Measurements from ENCODE around the gene PRR14L. TPM values are rescaled to one million over a fixed set of nuclear protein-coding genes. Genes with fewer than 3 reads are reported as not detected.
"Not testable (repeated sequence)": the region's sequence is repeated elsewhere in the genome, so short reads cannot be mapped to it uniquely, and the experiment has no call there.

The PRR14L gene
- total RNA-seq, 1 donor from 2014 or later, result 69.8 TPM

DNA sequence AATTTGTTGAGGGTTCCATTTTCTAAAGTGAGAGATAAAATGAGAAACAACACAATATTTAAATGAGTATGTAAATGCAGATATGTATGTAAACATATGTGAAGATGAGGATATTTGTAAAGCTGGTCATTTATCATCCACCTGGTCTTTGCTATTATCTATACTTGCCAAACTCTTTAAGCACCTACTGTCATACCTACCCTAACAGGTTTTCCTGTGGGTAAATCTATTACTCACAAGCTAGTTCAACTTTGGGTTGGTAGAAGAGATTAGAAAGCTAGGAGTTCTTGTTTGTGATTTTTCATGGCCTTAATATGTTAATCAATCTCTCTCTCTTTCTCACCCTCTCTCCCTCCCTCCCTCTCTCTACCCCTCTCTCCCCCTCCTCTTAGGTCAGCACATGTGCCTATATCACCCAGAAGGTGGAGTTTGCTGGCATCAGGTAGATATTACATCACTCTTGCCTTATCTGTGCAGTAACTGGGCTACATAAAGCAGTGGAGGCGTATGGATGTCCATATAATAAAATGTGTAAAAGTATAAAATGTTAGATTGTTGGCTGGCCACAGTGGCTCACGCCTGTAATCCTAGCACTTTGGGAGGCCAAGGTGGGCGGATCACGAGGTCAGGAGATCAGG is 18.6 kb upstream of the PRR14L start:
- Mint-ChIP-seq H3K36me3 (ENCODE audit: low read depth, unreplicated experiment) (peaks cover 8% of the 10 kb centered on the region), H3K4me3 (ENCODE audit: unreplicated experiment) (no peak overlapping the region)
- no peaks in the 10 kb centered on the region for H4K20me1 ChIP-seq (ENCODE audit: insufficient read depth, low read length)

DNA sequence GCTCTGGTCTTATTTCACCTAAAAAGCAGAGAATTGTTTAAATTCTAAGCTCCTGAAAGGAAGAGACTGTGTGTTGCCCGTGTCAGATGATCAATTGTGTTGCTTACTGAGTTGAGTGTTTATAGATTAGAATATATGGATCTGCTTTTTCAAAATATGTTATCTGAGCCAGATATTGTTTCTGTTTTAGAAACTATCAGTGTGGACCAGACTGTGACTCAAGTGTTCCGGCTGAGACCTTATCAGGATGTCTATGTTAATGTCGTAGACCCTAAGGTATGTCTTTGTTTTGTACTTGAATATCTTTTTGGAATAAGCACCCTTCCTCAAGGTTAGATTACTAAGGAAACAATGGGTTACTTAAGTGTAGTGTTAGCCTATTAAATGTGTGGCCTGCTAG is 14.9 kb upstream of the PRR14L start:
- DNase-seq (ENCODE audit: low read depth) (no peak), FAIRE-seq (no peak)
- Histone ChIP-seq H3K36me3 (ENCODE audit: insufficient read depth, low read length) (peaks cover 10% of the 10 kb centered on the region), H3K9ac (ENCODE audit: low read length) (no peak overlapping the region), H3K9me3 (ENCODE audit: insufficient read depth, low read depth, low read length) (no peaks in the 10 kb centered on the region), H3K4me2 (ENCODE audit: low read length) (no peak overlapping the region), H4K20me1 (ENCODE audit: insufficient read depth, low read length) (no peaks in the 10 kb centered on the region), H3K79me2 (ENCODE audit: insufficient read depth, low read length) (no peaks in the 10 kb centered on the region), H3K27ac (ENCODE audit: low read depth, low read length) (no peak overlapping the region), H3K27me3 (ENCODE audit: insufficient read depth, low read length) (no peaks in the 10 kb centered on the region), H2AFZ (ENCODE audit: low read depth, low read length) (no peak overlapping the region), H3K4me1 (ENCODE audit: insufficient read depth, low read length) (no peaks in the 10 kb centered on the region), H3K4me3 (ENCODE audit: insufficient read depth, low read depth, low read length) (no peak overlapping the region)
- Mint-ChIP-seq H3K27ac (ENCODE audit: unreplicated experiment) (no peak overlapping the region), H3K36me3 (ENCODE audit: low read depth, unreplicated experiment) (peaks cover 8% of the 10 kb centered on the region), H3K4me3 (ENCODE audit: unreplicated experiment) (no peak overlapping the region), H3K4me1 (ENCODE audit: low read depth, unreplicated experiment) (no peaks in the 10 kb centered on the region), H3K27me3 (ENCODE audit: low read depth, unreplicated experiment) (no peaks in the 10 kb centered on the region), H3K9me3 (ENCODE audit: unreplicated experiment) (no peaks in the 10 kb centered on the region)
- TF ChIP-seq, protein P1, sequence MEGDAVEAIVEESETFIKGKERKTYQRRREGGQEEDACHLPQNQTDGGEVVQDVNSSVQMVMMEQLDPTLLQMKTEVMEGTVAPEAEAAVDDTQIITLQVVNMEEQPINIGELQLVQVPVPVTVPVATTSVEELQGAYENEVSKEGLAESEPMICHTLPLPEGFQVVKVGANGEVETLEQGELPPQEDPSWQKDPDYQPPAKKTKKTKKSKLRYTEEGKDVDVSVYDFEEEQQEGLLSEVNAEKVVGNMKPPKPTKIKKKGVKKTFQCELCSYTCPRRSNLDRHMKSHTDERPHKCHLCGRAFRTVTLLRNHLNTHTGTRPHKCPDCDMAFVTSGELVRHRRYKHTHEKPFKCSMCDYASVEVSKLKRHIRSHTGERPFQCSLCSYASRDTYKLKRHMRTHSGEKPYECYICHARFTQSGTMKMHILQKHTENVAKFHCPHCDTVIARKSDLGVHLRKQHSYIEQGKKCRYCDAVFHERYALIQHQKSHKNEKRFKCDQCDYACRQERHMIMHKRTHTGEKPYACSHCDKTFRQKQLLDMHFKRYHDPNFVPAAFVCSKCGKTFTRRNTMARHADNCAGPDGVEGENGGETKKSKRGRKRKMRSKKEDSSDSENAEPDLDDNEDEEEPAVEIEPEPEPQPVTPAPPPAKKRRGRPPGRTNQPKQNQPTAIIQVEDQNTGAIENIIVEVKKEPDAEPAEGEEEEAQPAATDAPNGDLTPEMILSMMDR (IDR thresholded peaks at IDR 0.05; ENCODE audit: insufficient read depth, low read depth, low read length), result no peak
- no peak for TF ChIP-seq EZH2 (IDR thresholded peaks at IDR 0.05; ENCODE audit: insufficient read depth, low read length)

More for the DNA sequence above, 18.6 kb upstream of the PRR14L start:
- Histone ChIP-seq H3K9me3 (ENCODE audit: insufficient read depth, low read depth, low read length) (no peaks in the 10 kb centered on the region), H3K4me3 (ENCODE audit: insufficient read depth, low read depth, low read length) (no peak overlapping the region), H3K27me3 (ENCODE audit: insufficient read depth, low read length) (no peaks in the 10 kb centered on the region), H3K79me2 (ENCODE audit: insufficient read depth, low read length) (no peaks in the 10 kb centered on the region), H3K27ac (ENCODE audit: low read depth, low read length) (no peak overlapping the region), H3K36me3 (ENCODE audit: insufficient read depth, low read length) (peaks cover 10% of the 10 kb centered on the region), H3K9ac (ENCODE audit: low read length) (no peak overlapping the region), H3K4me1 (ENCODE audit: insufficient read depth, low read length) (no peaks in the 10 kb centered on the region), H3K4me2 (ENCODE audit: low read length) (no peak overlapping the region), H2AFZ (ENCODE audit: low read depth, low read length) (no peak overlapping the region)
- FAIRE-seq, result no peak
- DNase-seq (ENCODE audit: low read depth), result no peak
- Mint-ChIP-seq H3K4me1 (ENCODE audit: low read depth, unreplicated experiment) (no peaks in the 10 kb centered on the region), H3K9me3 (ENCODE audit: unreplicated experiment) (no peaks in the 10 kb centered on the region), H3K27me3 (ENCODE audit: low read depth, unreplicated experiment) (no peaks in the 10 kb centered on the region), H3K27ac (ENCODE audit: unreplicated experiment) (no peak overlapping the region)
- TF ChIP-seq, protein P1 (IDR thresholded peaks at IDR 0.05; ENCODE audit: insufficient read depth, low read depth, low read length), result no peak
- TF ChIP-seq EZH2 (IDR thresholded peaks at IDR 0.05; ENCODE audit: insufficient read depth, low read length), result no peak

DNA sequence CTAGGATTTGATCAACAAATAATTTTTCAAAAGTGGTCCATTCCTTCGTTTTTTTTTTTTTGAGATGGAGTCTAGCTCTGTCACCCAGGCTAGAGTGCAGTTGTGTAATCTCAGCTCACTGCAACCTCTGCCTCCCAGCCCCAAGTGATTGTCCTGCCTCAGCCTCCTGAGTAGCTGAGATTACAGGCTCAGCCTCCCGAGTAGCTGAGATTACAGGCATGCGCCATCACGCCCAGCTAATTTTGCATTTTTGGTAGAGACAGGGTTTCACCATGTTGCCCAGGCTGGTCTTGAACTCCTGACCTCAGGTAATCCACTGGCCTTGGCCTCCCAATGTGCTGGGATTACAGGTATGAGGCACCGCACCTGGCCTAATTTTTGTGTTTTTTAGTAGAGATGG is 8.9 kb upstream of the PRR14L start:
- not testable (repeated sequence) for DNase-seq (ENCODE audit: low read depth); H3K36me3 Mint-ChIP-seq (ENCODE audit: low read depth, unreplicated experiment)
- peaks cover 12% of the 10 kb centered on the region for H3K4me1 ChIP-seq (ENCODE audit: insufficient read depth, low read length)

More for the DNA sequence above, 8.9 kb upstream of the PRR14L start:
- not testable (repeated sequence) for H3K27ac ChIP-seq (ENCODE audit: low read depth, low read length); H2AFZ ChIP-seq (ENCODE audit: low read depth, low read length); H3K27ac Mint-ChIP-seq (ENCODE audit: unreplicated experiment); H3K9ac ChIP-seq (ENCODE audit: low read length); H3K4me3 Mint-ChIP-seq (ENCODE audit: unreplicated experiment); H3K27me3 Mint-ChIP-seq (ENCODE audit: low read depth, unreplicated experiment); H3K4me2 ChIP-seq (ENCODE audit: low read length); H3K4me3 ChIP-seq (ENCODE audit: insufficient read depth, low read depth, low read length); H3K9me3 Mint-ChIP-seq (ENCODE audit: unreplicated experiment); H3K4me1 Mint-ChIP-seq (ENCODE audit: low read depth, unreplicated experiment); FAIRE-seq; H4K20me1 ChIP-seq (ENCODE audit: insufficient read depth, low read length); H3K27me3 ChIP-seq (ENCODE audit: insufficient read depth, low read length); H3K9me3 ChIP-seq (ENCODE audit: insufficient read depth, low read depth, low read length); H3K36me3 ChIP-seq (ENCODE audit: insufficient read depth, low read length)
- H3K79me2 ChIP-seq (ENCODE audit: insufficient read depth, low read length), result peaks cover 17% of the 10 kb centered on the region
